Measurements from ENCODE around the gene ZCCHC12.
"Not testable (repeated sequence)": the region's sequence is repeated elsewhere in the genome, so short reads cannot be mapped to it uniquely, and the experiment has no call there.

ZCCHC12 gene

DNA sequence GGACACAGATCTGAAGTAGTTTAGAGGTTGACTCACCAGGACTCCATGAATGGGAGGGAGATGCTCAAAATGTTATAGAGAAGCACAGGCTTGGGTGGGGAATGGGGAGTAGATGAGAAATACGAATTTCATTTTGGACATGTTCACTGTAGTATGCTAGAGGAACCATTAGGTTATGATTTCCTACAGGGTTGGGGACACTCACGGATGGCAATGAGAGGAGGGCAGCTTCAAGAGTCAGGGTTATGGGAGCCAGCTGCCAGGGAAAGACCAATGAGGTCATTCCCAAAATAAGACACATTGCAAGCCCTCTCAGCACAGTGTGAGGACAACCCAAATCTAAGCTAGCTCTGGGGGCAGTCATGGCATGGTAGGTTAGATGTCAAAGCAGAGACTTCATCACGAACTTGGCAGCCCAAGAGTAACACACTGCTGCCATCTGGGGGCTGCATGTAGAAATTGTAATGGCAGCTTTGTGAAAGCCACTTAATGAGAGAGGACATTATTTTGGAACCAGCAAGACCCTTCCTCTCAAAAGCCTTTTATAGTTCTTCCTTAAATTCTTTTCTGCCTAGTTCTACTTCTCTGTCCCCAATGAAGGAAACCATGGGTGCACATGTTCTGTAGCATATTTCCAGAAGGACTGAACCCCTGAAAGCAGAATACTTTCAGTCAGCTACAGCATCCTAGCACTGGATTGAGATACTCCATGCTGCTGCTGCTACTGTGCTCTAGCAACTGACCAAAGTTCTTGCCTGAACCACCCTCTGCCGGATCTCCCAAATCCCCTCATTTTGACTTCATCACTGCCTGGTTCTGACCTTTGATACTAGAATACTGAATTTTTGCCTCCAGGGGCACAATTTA, 16.2 kb upstream of the ZCCHC12 start:
- TF ChIP-seq CTCF (IDR thresholded peaks at IDR 0.05; ENCODE audit: control insufficient read depth, insufficient read depth, low read depth, low read length, missing control alignments) = peak; percentile 76
- H3K4me3 ChIP-seq (ENCODE audit: control insufficient read depth, low read depth, low read length) = no peak overlapping the region
- peak; percentile 10 for DNase-seq (ENCODE audit: low read depth)

DNA sequence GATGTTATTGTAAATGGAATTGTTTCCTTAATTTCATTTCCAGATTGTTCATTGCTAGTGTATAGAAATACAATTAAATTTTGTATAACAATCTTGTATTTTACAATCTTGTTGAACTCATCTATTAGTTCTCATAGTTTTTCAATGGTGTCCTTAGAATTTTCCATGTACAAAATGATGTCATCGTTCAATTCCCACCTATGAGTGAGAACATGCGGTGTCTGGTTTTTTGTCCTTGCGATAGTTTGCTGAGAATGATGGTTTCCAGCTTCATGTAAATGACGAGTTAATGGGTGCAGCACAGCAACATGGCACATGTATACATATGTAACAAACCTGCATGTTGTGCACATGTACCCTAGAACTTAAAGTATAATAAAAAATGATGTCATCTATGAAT, 6.4 kb upstream of the ZCCHC12 start:
- H3K4me3 ChIP-seq (ENCODE audit: control insufficient read depth, low read depth, low read length); DNase-seq (ENCODE audit: low read depth): not testable (repeated sequence)

GRCh38 chrX:118824173-118824730, 628 bp downstream of the ZCCHC12 start:
- no peak for TF ChIP-seq CTCF (IDR thresholded peaks at IDR 0.05; ENCODE audit: control insufficient read depth, insufficient read depth, low read depth, low read length, missing control alignments)
- DNase-seq (ENCODE audit: low read depth) = no peak
- H3K4me3 ChIP-seq (ENCODE audit: control insufficient read depth, low read depth, low read length) = peak overlapping the region; percentile 7

GRCh38 chrX:118825227-118825626, 1.6 kb downstream of the ZCCHC12 start:
- no peak overlapping the region for H3K4me3 ChIP-seq (ENCODE audit: control insufficient read depth, low read depth, low read length)
- no peak for TF ChIP-seq CTCF (IDR thresholded peaks at IDR 0.05; ENCODE audit: control insufficient read depth, insufficient read depth, low read depth, low read length, missing control alignments)
- DNase-seq (ENCODE audit: low read depth) = no peak

GRCh38 chrX:118839334-118839958, 15.8 kb downstream of the ZCCHC12 start:
- peak overlapping the region; percentile 41 for H3K4me3 ChIP-seq (ENCODE audit: control insufficient read depth, low read depth, low read length)
- peak; percentile 61 for TF ChIP-seq CTCF (IDR thresholded peaks at IDR 0.05; ENCODE audit: control insufficient read depth, insufficient read depth, low read depth, low read length, missing control alignments)
- DNase-seq (ENCODE audit: low read depth) = no peak

DNA sequence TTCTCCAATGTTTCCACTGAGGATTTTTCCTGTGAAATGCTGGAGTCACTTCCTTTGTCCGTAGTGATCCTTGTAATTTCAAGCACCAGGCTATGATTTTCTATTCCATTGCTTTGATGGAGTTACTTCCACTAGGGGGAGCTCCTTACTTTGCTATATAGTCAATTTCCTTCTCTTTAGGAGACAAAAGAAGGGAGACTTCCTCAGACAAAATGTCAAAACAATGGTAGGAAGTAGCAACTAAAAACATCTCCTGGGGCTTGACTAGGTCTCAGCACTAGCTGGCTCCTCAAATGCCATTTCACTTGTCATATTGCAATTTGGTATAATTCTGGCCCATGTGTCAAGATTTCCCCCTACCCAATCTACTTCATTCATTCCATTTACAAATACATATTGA, 24.1 kb downstream of the ZCCHC12 start:
- H3K4me3 ChIP-seq (ENCODE audit: control insufficient read depth, low read depth, low read length) = no peak overlapping the region
- DNase-seq (ENCODE audit: low read depth) = peak; percentile 16
- peak; percentile 60 for TF ChIP-seq CTCF (IDR thresholded peaks at IDR 0.05; ENCODE audit: control insufficient read depth, insufficient read depth, low read depth, low read length, missing control alignments)

- H3K4me3 ChIP-seq (ENCODE audit: control insufficient read depth, low read depth, low read length) = no peak overlapping the region
- no peak for DNase-seq (ENCODE audit: low read depth)
- TF ChIP-seq CTCF (IDR thresholded peaks at IDR 0.05; ENCODE audit: control insufficient read depth, insufficient read depth, low read depth, low read length, missing control alignments) = no peak
These were observed 30.0 kb downstream of the ZCCHC12 start for GRCh38 chrX:118853596-118853995.

Measured in AG09309 (cell line).